ENCODE data around the gene THRSP. TPM values are rescaled to one million over a fixed set of nuclear protein-coding genes. Genes with fewer than 3 reads are reported as not detected.

The THRSP gene
- total and polyA plus RNA-seq, 2 experiments from 2014 or later, result not detected

- TF ChIP-seq, protein P1, sequence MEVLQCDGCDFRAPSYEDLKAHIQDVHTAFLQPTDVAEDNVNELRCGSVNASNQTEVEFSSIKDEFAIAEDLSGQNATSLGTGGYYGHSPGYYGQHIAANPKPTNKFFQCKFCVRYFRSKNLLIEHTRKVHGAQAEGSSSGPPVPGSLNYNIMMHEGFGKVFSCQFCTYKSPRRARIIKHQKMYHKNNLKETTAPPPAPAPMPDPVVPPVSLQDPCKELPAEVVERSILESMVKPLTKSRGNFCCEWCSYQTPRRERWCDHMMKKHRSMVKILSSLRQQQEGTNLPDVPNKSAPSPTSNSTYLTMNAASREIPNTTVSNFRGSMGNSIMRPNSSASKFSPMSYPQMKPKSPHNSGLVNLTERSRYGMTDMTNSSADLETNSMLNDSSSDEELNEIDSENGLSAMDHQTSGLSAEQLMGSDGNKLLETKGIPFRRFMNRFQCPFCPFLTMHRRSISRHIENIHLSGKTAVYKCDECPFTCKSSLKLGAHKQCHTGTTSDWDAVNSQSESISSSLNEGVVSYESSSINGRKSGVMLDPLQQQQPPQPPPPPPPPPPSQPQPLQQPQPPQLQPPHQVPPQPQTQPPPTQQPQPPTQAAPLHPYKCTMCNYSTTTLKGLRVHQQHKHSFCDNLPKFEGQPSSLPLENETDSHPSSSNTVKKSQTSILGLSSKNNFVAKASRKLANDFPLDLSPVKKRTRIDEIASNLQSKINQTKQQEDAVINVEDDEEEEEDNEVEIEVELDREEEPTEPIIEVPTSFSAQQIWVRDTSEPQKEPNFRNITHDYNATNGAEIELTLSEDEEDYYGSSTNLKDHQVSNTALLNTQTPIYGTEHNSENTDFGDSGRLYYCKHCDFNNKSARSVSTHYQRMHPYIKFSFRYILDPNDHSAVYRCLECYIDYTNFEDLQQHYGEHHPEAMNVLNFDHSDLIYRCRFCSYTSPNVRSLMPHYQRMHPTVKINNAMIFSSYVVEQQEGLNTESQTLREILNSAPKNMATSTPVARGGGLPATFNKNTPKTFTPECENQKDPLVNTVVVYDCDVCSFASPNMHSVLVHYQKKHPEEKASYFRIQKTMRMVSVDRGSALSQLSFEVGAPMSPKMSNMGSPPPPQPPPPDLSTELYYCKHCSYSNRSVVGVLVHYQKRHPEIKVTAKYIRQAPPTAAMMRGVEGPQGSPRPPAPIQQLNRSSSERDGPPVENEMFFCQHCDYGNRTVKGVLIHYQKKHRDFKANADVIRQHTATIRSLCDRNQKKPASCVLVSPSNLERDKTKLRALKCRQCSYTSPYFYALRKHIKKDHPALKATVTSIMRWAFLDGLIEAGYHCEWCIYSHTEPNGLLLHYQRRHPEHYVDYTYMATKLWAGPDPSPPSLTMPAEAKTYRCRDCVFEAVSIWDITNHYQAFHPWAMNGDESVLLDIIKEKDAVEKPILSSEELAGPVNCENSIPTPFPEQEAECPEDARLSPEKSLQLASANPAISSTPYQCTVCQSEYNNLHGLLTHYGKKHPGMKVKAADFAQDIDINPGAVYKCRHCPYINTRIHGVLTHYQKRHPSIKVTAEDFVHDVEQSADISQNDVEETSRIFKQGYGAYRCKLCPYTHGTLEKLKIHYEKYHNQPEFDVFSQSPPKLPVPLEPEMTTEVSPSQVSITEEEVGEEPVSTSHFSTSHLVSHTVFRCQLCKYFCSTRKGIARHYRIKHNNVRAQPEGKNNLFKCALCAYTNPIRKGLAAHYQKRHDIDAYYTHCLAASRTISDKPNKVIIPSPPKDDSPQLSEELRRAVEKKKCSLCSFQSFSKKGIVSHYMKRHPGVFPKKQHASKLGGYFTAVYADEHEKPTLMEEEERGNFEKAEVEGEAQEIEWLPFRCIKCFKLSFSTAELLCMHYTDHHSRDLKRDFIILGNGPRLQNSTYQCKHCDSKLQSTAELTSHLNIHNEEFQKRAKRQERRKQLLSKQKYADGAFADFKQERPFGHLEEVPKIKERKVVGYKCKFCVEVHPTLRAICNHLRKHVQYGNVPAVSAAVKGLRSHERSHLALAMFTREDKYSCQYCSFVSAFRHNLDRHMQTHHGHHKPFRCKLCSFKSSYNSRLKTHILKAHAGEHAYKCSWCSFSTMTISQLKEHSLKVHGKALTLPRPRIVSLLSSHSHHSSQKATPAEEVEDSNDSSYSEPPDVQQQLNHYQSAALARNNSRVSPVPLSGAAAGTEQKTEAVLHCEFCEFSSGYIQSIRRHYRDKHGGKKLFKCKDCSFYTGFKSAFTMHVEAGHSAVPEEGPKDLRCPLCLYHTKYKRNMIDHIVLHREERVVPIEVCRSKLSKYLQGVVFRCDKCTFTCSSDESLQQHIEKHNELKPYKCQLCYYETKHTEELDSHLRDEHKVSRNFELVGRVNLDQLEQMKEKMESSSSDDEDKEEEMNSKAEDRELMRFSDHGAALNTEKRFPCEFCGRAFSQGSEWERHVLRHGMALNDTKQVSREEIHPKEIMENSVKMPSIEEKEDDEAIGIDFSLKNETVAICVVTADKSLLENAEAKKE (CRISPR knock-in tag; IDR thresholded peaks at IDR 0.05), result no peak
- TF ChIP-seq NANOG (IDR thresholded peaks at IDR 0.05; ENCODE audit: borderline replicate concordance), result no peak
Observed at GRCh38 chr11:78033040-78033439, 30.6 kb upstream of the THRSP start (continued).

- H3K4me1 ChIP-seq (ENCODE audit: insufficient read depth), result no peaks in the 10 kb centered on the region
- no peaks in the 10 kb centered on the region for H3K27me3 ChIP-seq (ENCODE audit: insufficient read depth)
- Mint-ChIP-seq H3K27me3 (ENCODE audit: insufficient read depth, low read depth, poor library complexity) (no peaks in the 10 kb centered on the region), H3K27ac (peak overlapping the region; percentile 19), H3K9me3 (no peaks in the 10 kb centered on the region), H3K4me3 (no peak overlapping the region), H3K4me1 (peaks cover 8% of the 10 kb centered on the region; the same call in 1 of the 3 replicates), H3K36me3 (ENCODE audit: low read depth) (no peaks in the 10 kb centered on the region)
- peak overlapping the region; percentile 35 for H2AFZ ChIP-seq
- no peak overlapping the region for H3K4me2 ChIP-seq
- H3K9me2 ChIP-seq (ENCODE audit: insufficient read depth), result no peaks in the 10 kb centered on the region
- H3F3A ChIP-seq (replicated peaks; ENCODE audit: low read depth), result no peaks in the 10 kb centered on the region
- no peaks in the 10 kb centered on the region for H4K20me1 ChIP-seq (replicated peaks; ENCODE audit: insufficient read depth)
- no peak for TF ChIP-seq JUNB (IDR thresholded peaks at IDR 0.05; ENCODE audit: unreplicated experiment)
- peak; percentile 45 to 50 for TF ChIP-seq CTCF (conservative IDR thresholded peaks at IDR 0.05; ENCODE audit: low read depth in 2 of 2)
- no peak for TF ChIP-seq EZH2phosphoT487 (IDR thresholded peaks at IDR 0.05; ENCODE audit: unreplicated experiment)
- peak; percentile 48 for ATAC-seq
- no peaks in the 10 kb centered on the region for H3K79me2 ChIP-seq (replicated peaks; ENCODE audit: insufficient read depth)
- peak; percentile 51 for DNase-seq (ENCODE audit: low spot score)
- no peak overlapping the region for H3K27ac ChIP-seq (ENCODE audit: low read depth)
- no peaks in the 10 kb centered on the region for H3K36me3 ChIP-seq (ENCODE audit: insufficient read depth)
- no peak overlapping the region for H3K4me3 ChIP-seq
Observed at GRCh38 chr11:78034623-78035022, 29.0 kb upstream of the THRSP start.
